GM23338 (cell line): ENCODE results near the gene FCN3. TPM values are rescaled to one million over a fixed set of nuclear protein-coding genes. Genes with fewer than 3 reads are reported as not detected.

ENCODE experiments used
- CREB1 ChIP-seq: fragments of 250-450 bp; sonication (Bioruptor Pico); IDR thresholded peaks from 2 replicates; pipeline ENCODE4 v1.5.0; 2020; ENCODE audit warnings: low read depth, mild to moderate bottlenecking, moderate library complexity
- CTCF ChIP-seq, 2 experiments: fragments of 200-600 bp in 1 of 2; sonication (generic) in 1 of 2; conservative IDR thresholded peaks; 2 replicates each; pipeline versions ENCODE4 v1.5.1 to v1.6.1; 2016 to 2017; ENCODE audit warnings: antibody characterized with exemption in 2 of 2, low read depth in 2 of 2, mild to moderate bottlenecking in 2 of 2, moderate library complexity in 1 of 2
- EZH2 ChIP-seq: fragments of 200-600 bp; sonication (generic); IDR thresholded peaks from one replicate; pipeline ENCODE4 v1.8.0; 2017; ENCODE audit warnings: antibody characterized with exemption, mild to moderate bottlenecking, low read depth; ENCODE audit not compliant: unreplicated experiment
- EZH2phosphoT487 ChIP-seq: fragments of 200-600 bp; sonication (generic); IDR thresholded peaks from one replicate; pipeline ENCODE4 v1.8.1; 2018; ENCODE audit warnings: antibody characterized with exemption; ENCODE audit not compliant: unreplicated experiment
- polyA plus RNA-seq: library from polyadenylated mRNA; unstranded; fragments of >200 nt; fragmentation: Nextera tagmentation; extraction: Ambion mirVana; gene quantifications from 2 replicates; pipeline ENCODE4 v1.2.1, GENCODE V29; 2016
- small RNA-seq: library from RNA; depleted of rRNA; stranded (forward); fragments of <200 nt; gene quantifications from one replicate; pipeline ENCODE3, GENCODE V24; 2014; ENCODE audit warnings: low replicate concordance
- total RNA-seq: library from RNA; depleted of rRNA; stranded (reverse); fragments of >200 nt; shearing (Covaris generic); gene quantifications from 2 replicates; pipeline ENCODE4 v1.2.3, GENCODE V29; 2014; rRNA removed

FCN3 gene
- total and polyA plus RNA-seq, 2 experiments from 2014 or later: 0.49 TPM; not detected in 1

- TF ChIP-seq CTCF (conservative IDR thresholded peaks at IDR 0.05; ENCODE audit: low read depth in 2 of 2): 0 out of 4 replicates have a peak, but pooled peaks of 1 of the 2 experiments have one; percentile 9
- no peak for TF ChIP-seq EZH2
- TF ChIP-seq EZH2phosphoT487: no peak
- peak; percentile 97 for TF ChIP-seq CREB1 (CRISPR knock-in tag)
Observed at GRCh38 chr1:27321813-27322568, 52.6 kb downstream of the FCN3 start, which contains the start of gene TMEM222 (continued).

Small RNA genes within 50 kb of the gene (small RNA-seq; reads per million reads assigned to genes)
- gene RNU6-48P: not detected

Other genes with a start within 250 kb of the FCN3 start
- 22.3 and 23.3 TPM in 2 replicates for gene SLC9A1, start 219.7 kb downstream of the FCN3 start, total RNA-seq
- gene SLC9A1, start 219.7 kb downstream of the FCN3 start, polyA plus RNA-seq: 10.4 and 10.5 TPM in 2 replicates
- 13.9 and 14.0 TPM in 2 replicates for gene WDTC1, start 140.2 kb downstream of the FCN3 start, total RNA-seq
- 3.4 and 3.8 TPM in 2 replicates for gene WDTC1, start 140.2 kb downstream of the FCN3 start, polyA plus RNA-seq
- gene TMEM222, start 52.7 kb downstream of the FCN3 start, total RNA-seq: 22.6 and 27.0 TPM in 2 replicates
- 17.7 and 17.8 TPM in 2 replicates for gene TMEM222, start 52.7 kb downstream of the FCN3 start, polyA plus RNA-seq
- 4.9 and 5.4 TPM in 2 replicates for gene SYTL1, start 32.8 kb downstream of the FCN3 start, total RNA-seq
- gene SYTL1, start 32.8 kb downstream of the FCN3 start, polyA plus RNA-seq: 12.0 and 12.3 TPM in 2 replicates
- gene MAP3K6, start 7.9 kb downstream of the FCN3 start, total RNA-seq: 10.6 and 14.9 TPM in 2 replicates
- 7.4 and 8.2 TPM in 2 replicates for gene MAP3K6, start 7.9 kb downstream of the FCN3 start, polyA plus RNA-seq
- 1.2 and 2.8 TPM in 2 replicates for gene CD164L2, start 8.5 kb upstream of the FCN3 start, total RNA-seq
- 2.0 and 2.4 TPM in 2 replicates for gene CD164L2, start 8.5 kb upstream of the FCN3 start, polyA plus RNA-seq
- 6.6 and 9.1 TPM in 2 replicates for gene GPR3, start 17.8 kb upstream of the FCN3 start, total RNA-seq
- 5.8 and 5.9 TPM in 2 replicates for gene GPR3, start 17.8 kb upstream of the FCN3 start, polyA plus RNA-seq
- gene WASF2, start 115.3 kb upstream of the FCN3 start, total RNA-seq: 37.2 and 40.9 TPM in 2 replicates
- gene WASF2, start 115.3 kb upstream of the FCN3 start, polyA plus RNA-seq: 89.5 and 95.6 TPM in 2 replicates
- gene AHDC1, start 229.3 kb upstream of the FCN3 start, total RNA-seq: 19.1 and 22.2 TPM in 2 replicates
- gene AHDC1, start 229.3 kb upstream of the FCN3 start, polyA plus RNA-seq: 6.8 and 8.3 TPM in 2 replicates